ENCODE measurements around the gene CSMD2. TPM values are rescaled to one million over a fixed set of nuclear protein-coding genes. Genes with fewer than 3 reads are reported as not detected.

Gene CSMD2
- polyA plus RNA-seq, 1 donor from 2014 or later, result not detected

DNA sequence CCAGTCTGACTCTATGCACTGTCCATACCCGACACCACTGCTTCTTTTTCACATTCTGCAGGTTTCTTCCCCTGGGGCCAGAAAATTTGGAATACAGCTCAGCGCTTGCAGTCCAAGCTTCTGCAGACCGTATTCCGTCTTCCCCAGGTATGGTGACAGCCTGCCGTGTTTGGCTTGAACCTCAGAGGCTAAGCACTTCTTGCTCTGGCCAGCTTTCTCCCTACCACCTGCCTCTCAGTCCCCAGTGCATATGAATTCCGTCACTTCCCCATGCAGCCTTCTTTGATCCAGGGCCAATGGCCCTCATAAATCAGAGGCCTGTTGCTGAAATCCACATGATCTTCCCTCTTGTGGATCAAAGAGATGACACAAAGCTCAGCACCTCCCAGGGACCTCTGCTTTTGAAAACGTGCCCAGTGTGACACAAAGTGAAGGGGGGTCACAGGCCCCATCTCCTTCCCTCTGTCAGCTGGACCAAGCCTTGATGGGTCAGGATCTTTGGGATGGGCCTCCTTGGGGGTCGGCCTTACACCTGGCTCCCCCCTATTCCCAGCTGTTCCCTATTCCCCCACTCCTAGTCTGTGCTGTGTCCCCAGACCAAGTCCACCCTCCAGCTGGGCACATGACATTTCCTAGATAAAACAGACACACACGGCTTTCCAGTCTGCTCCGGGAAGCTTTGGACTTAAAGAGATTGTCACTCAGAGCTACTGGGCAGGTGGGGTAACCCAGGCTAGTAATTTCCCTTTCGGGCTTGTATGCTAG, 234.5 kb downstream of the CSMD2 start:
- peaks cover 3% of the 10 kb centered on the region for H3K27me3 Mint-ChIP-seq
- no peak overlapping the region for H3K27ac Mint-ChIP-seq
- H3K9me3 Mint-ChIP-seq, result peaks cover 0 to 5% (median 0%) of the 10 kb centered on the region in 3 donors
- no peaks in the 10 kb centered on the region for H3K36me3 Mint-ChIP-seq
- no peaks in the 10 kb centered on the region for H3K4me1 Mint-ChIP-seq
- H3K4me3 Mint-ChIP-seq, result no peak overlapping the region

DNA sequence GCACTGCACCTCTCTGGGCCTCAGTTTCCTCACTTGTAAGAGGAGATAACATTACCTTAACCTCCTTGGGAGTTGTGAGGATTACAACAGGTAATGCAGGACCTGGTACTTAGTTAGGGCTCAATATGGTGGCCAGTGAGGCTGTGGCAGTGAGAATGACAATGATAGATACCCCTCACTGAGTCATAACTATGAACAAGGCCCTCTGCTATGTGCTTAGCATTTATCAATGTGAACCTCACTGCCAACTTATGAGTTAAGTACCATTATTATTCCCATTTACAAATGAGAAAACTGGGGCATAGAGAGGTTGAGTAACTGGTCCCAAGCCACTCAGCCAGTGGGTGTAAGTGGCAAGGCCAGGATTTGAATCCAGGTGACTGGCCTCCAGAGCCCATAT, 236.8 kb downstream of the CSMD2 start:
- Mint-ChIP-seq H3K27me3 (no peaks in the 10 kb centered on the region), H3K36me3 (no peaks in the 10 kb centered on the region), H3K4me1 (no peaks in the 10 kb centered on the region), H3K4me3 (no peak overlapping the region), H3K9me3 (peaks cover 0 to 5% (median 0%) of the 10 kb centered on the region in 3 donors), H3K27ac (no peak overlapping the region)

DNA sequence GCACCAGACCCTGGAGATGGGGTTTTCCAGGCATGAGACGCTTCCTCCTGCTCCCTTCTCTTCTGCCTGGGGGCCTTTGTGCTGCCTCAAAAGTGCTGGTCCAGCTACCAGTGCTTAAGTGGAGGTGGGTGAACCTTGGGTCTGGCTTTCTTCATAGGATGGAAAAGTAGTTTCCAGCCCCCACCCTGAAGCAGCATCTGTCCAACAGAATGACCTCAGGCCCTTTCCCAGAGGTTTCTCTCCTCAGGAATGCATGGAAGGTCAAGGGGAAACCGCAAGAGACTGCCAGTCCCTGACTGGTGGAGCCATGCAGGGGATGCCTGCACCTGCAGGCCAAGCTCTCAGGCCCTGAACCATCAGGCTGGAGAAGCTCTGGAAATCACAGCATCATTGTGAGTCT, 237.3 kb downstream of the CSMD2 start:
- Mint-ChIP-seq H3K36me3 (no peaks in the 10 kb centered on the region), H3K9me3 (peaks cover 0 to 5% (median 0%) of the 10 kb centered on the region in 3 donors), H3K27me3 (no peaks in the 10 kb centered on the region), H3K27ac (no peak overlapping the region), H3K4me1 (no peaks in the 10 kb centered on the region), H3K4me3 (no peak overlapping the region)

GRCh38 chr1:33925586-33925985, 239.4 kb downstream of the CSMD2 start:
- no peaks in the 10 kb centered on the region for H3K27me3 Mint-ChIP-seq
- H3K9me3 Mint-ChIP-seq, result peaks cover 0 to 2% (median 0%) of the 10 kb centered on the region in 3 donors
- no peak overlapping the region for H3K4me3 Mint-ChIP-seq
- no peaks in the 10 kb centered on the region for H3K4me1 Mint-ChIP-seq
- H3K36me3 Mint-ChIP-seq, result no peaks in the 10 kb centered on the region
- no peak overlapping the region for H3K27ac Mint-ChIP-seq

GRCh38 chr1:33921281-33921680, 243.7 kb downstream of the CSMD2 start:
- H3K27me3 Mint-ChIP-seq, result no peaks in the 10 kb centered on the region
- H3K4me1 Mint-ChIP-seq, result no peaks in the 10 kb centered on the region
- no peaks in the 10 kb centered on the region for H3K36me3 Mint-ChIP-seq
- H3K27ac Mint-ChIP-seq, result no peak overlapping the region
- H3K9me3 Mint-ChIP-seq, result peaks cover 0 to 2% (median 0%) of the 10 kb centered on the region in 3 donors
- H3K4me3 Mint-ChIP-seq, result no peak overlapping the region

- no peaks in the 10 kb centered on the region for H3K36me3 Mint-ChIP-seq
- H3K9me3 Mint-ChIP-seq, result peaks cover 0 to 2% (median 0%) of the 10 kb centered on the region in 3 donors
- no peak overlapping the region for H3K27ac Mint-ChIP-seq
- no peaks in the 10 kb centered on the region for H3K4me1 Mint-ChIP-seq
- H3K4me3 Mint-ChIP-seq, result no peak overlapping the region
- peaks cover 3% of the 10 kb centered on the region for H3K27me3 Mint-ChIP-seq
These were observed 246.7 kb downstream of the CSMD2 start for GRCh38 chr1:33918368-33918767.

GRCh38 chr1:33916786-33917185, 248.2 kb downstream of the CSMD2 start:
- Mint-ChIP-seq H3K4me3 (no peak overlapping the region), H3K4me1 (no peaks in the 10 kb centered on the region), H3K36me3 (no peaks in the 10 kb centered on the region), H3K27ac (no peak overlapping the region), H3K27me3 (peaks cover 3% of the 10 kb centered on the region), H3K9me3 (peaks cover 0 to 2% (median 0%) of the 10 kb centered on the region in 3 donors)

DNA sequence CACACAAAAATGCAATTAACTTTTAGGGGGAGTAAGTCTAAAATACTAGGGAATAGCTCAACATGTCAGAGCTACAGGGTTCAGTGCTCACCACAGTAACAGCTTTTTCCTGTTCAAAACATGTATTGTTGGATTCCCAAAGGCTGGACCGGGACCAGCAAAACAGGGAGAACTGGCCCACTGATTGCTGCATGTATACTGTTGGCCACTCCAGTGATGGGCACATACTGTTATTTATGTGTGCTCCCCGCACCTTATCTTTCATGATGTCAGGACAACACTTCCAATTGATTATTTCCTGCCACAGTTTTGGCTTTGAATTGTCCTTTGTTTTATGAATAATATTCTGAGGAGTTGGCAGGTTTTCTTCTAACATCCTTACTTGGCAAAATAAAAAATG, 250.5 kb downstream of the CSMD2 start:
- Mint-ChIP-seq H3K4me1 (no peaks in the 10 kb centered on the region), H3K27me3 (peaks cover 8% of the 10 kb centered on the region), H3K36me3 (no peaks in the 10 kb centered on the region), H3K27ac (no peak overlapping the region), H3K4me3 (no peak overlapping the region), H3K9me3 (peaks cover 0 to 2% (median 0%) of the 10 kb centered on the region in 3 donors)

DNA sequence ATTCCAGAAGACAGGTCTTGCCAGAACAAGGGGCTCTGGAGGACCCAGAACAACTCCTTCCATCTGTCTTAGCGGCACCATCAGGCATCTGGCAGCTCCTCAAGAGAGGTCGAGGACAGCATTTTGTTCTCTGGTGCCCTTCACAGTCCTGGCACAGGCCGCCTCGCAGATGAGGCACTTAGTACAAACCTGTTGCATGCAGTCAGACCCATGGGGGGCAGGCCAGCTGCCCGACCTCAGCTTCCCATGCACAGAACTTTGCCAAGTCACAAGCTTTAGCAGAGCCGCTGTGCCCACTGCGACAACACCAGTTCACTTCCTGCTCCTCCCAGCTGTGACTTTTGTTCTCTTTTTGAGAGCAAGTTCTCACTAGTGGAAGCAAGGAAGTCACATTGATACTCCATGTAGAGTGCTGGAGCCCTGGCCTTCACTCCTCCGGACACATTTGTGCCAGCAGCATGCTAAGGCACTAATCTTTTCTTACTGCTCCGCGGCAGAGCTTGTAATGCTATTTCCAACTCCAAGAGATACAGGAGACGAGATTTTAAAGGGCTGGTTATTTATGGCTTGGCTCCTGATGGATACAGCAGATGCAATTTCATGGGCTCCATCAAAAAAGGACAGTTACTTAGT, 256.6 kb downstream of the CSMD2 start:
- no peaks in the 10 kb centered on the region for H3K36me3 Mint-ChIP-seq
- no peak overlapping the region for H3K27ac Mint-ChIP-seq
- H3K9me3 Mint-ChIP-seq, result peaks cover 0 to 4% (median 1%) of the 10 kb centered on the region in 3 donors
- H3K4me3 Mint-ChIP-seq, result no peak overlapping the region
- H3K27me3 Mint-ChIP-seq, result peaks cover 5% of the 10 kb centered on the region
- peaks cover 0 to 4% (median 4%) of the 10 kb centered on the region in 3 donors for H3K4me1 Mint-ChIP-seq

- Mint-ChIP-seq H3K27me3 (peaks cover 3% of the 10 kb centered on the region), H3K4me1 (peaks cover 0 to 12% (median 8%) of the 10 kb centered on the region in 3 donors), H3K36me3 (no peaks in the 10 kb centered on the region), H3K4me3 (peak overlapping the region in 1 of 4 donors; percentile 10), H3K9me3 (peaks cover 0 to 4% (median 1%) of the 10 kb centered on the region in 3 donors), H3K27ac (no peak overlapping the region)
These were observed 258.9 kb downstream of the CSMD2 start for GRCh38 chr1:33906156-33906555.

DNA sequence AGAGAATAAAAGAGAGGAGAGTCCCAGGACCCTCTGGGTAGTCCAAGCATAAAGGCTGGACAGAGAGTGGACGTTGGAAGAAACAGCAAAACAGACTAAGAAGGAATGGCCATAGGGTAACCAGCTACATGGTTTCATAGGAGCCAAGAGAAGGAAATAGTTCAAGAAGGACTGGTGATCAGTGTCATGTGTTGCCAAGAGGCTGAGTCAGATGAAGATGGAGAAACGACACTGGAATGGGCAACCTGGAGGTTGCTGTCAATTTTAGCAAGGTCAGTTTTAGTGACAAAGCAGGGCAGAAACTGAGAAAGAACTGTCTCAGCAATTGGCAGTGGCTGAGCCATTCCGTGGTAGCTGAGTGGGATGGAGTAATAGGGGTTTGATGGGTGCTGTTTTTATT, 259.8 kb downstream of the CSMD2 start:
- H3K27me3 Mint-ChIP-seq, result peaks cover 1% of the 10 kb centered on the region
- H3K36me3 Mint-ChIP-seq, result no peaks in the 10 kb centered on the region
- H3K4me1 Mint-ChIP-seq, result peaks cover 0 to 12% (median 8%) of the 10 kb centered on the region in 3 donors
- H3K4me3 Mint-ChIP-seq, result no peak overlapping the region
- no peak overlapping the region for H3K27ac Mint-ChIP-seq
- H3K9me3 Mint-ChIP-seq, result peaks cover 0 to 4% (median 1%) of the 10 kb centered on the region in 3 donors

GRCh38 chr1:33903210-33903589, 261.8 kb downstream of the CSMD2 start:
- Mint-ChIP-seq H3K27me3 (no peaks in the 10 kb centered on the region), H3K4me1 (peaks cover 0 to 12% (median 8%) of the 10 kb centered on the region in 3 donors), H3K4me3 (no peak overlapping the region), H3K9me3 (peaks cover 0 to 4% (median 1%) of the 10 kb centered on the region in 3 donors), H3K36me3 (no peaks in the 10 kb centered on the region), H3K27ac (no peak overlapping the region)

DNA sequence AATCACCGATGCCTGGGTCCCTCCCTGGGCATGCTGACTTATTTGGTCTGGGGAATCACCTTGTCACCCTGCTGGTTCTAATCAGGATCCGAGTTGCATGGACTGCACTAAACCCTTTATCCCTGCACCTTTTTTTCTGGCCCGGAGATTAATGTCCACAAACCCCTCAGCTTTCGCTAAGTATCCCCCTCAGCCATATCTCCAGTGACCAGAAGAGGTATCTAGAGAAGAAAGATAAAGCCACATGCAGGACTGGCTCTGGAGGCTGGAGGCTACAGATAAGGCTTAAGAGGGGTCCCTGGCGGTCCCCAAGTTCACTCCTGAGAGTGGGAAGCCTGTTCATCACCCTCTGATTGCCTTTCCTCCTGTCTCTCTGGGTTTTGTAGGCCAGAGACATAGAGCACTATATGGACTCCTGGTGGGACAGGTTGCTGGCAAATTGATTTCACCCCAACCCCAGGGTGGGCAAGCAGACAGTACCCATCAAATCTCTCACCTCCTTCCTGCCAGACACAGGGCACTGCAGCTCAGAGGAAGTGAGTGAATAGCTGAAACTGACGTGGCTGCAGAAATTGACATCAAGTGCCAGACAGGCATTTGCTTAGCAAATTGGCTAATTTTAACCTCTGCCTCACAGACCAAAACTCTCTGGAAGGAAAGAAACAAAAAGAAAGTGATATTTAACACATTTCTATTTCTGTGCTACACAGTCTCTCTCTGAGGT, 262.4 kb downstream of the CSMD2 start:
- Mint-ChIP-seq H3K9me3 (peaks cover 0 to 4% (median 1%) of the 10 kb centered on the region in 3 donors), H3K36me3 (no peaks in the 10 kb centered on the region), H3K27ac (no peak overlapping the region), H3K4me3 (peak overlapping the region in 1 of 4 donors; percentile 41), H3K27me3 (no peaks in the 10 kb centered on the region), H3K4me1 (peaks cover 0 to 12% (median 8%) of the 10 kb centered on the region in 3 donors)

DNA sequence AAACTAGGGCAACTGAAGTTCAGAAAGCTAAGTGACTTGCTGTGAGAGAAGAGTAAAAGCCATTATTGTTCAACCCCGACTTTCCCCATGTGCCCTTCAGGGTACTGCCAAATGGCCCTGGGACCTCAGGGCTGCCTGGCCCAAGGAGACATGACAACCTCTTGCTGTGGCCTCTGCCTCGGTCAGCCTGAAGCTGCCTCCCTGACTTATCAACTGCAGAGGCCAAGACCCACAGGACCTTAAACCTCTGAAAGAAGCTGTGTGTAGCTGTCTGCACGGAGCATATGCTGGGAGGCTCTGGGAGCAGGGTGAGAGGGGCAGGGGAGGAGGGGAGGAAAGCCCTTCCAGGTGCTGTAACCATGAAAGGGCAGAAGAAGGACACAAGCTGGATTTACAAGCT, 265.3 kb downstream of the CSMD2 start:
- Mint-ChIP-seq H3K9me3 (no peaks in the 10 kb centered on the region), H3K4me1 (peaks cover 0 to 9% (median 8%) of the 10 kb centered on the region in 3 donors), H3K27ac (no peak overlapping the region), H3K27me3 (no peaks in the 10 kb centered on the region), H3K4me3 (no peak overlapping the region), H3K36me3 (no peaks in the 10 kb centered on the region)

DNA sequence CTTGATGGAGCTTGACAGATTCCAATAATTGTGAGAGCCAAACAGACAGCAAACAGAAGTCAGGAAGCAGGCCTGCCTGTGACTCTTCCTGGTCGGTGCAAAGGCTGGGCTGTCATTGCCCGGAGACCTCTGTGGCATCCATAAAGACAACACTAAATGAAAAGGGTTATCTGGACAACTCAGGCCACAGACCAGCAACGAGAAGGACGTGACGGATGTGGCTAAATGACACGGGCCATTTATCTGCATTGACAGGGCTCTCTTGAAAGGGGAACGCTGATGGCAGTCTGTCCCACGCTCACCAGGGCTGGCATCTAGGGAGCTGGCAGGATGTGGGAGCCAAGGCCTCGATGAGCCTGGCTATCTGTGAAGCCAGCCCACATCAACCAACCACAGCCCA, 266.1 kb downstream of the CSMD2 start:
- Mint-ChIP-seq H3K36me3 (no peaks in the 10 kb centered on the region), H3K27ac (no peak overlapping the region), H3K4me3 (no peak overlapping the region), H3K9me3 (no peaks in the 10 kb centered on the region), H3K4me1 (peaks cover 0 to 9% (median 8%) of the 10 kb centered on the region in 3 donors), H3K27me3 (no peaks in the 10 kb centered on the region)
